ENCODE data around the gene ABCA13.
"Not testable (repeated sequence)": the region's sequence is repeated elsewhere in the genome, so short reads cannot be mapped to it uniquely, and the experiment has no call there.

The ABCA13 gene

GRCh38 chr7:48173313-48173712 lies 2.1 kb downstream of the ABCA13 start:
- FAIRE-seq (no peak), DNase-seq (ENCODE audit: low spot score) (no peak)

GRCh38 chr7:48173756-48174382 lies 2.6 kb downstream of the ABCA13 start:
- DNase-seq (ENCODE audit: low spot score) (no peak), FAIRE-seq (no peak)

- no peak for DNase-seq (ENCODE audit: low spot score)
- FAIRE-seq, result no peak
Observed at GRCh38 chr7:48175019-48175418, 3.8 kb downstream of the ABCA13 start.

GRCh38 chr7:48176356-48176893 lies 5.2 kb downstream of the ABCA13 start:
- DNase-seq (ENCODE audit: low spot score), result no peak
- FAIRE-seq, result no peak

- DNase-seq (ENCODE audit: low spot score) (no peak), FAIRE-seq (no peak)
Observed at GRCh38 chr7:48177271-48177670, 6.0 kb downstream of the ABCA13 start.

DNA sequence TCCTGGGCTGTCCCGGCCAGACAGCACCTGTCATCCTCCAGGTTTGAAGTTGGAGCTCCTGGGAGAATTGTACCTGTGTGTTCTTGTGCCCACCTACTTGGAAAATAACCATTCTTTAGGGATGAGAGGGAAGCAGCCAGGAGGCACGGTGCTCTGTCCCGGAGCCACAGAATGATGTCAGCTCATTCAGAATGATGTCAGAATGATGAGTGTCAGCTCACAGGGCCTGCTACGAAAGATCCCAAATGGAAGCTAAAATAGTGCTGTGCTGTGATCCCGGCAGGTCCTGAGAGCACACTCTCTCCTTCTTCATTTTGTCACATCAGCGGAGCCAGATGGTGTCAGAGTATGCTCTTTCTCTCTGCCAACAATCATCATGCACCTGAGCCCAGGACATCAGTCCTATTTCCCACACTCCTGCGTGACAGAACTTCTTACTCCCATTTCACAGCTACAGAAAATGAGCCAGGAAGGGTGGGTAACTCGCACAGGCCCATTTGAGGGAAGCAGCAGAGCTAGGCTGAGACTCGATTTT lies 8.3 kb downstream of the ABCA13 start:
- DNase-seq (ENCODE audit: low spot score), result no peak
- FAIRE-seq, result no peak

GRCh38 chr7:48180981-48181380 lies 9.7 kb downstream of the ABCA13 start:
- DNase-seq (ENCODE audit: low spot score) (no peak), FAIRE-seq (no peak)

GRCh38 chr7:48182718-48183369 lies 11.6 kb downstream of the ABCA13 start:
- FAIRE-seq (no peak), DNase-seq (ENCODE audit: low spot score) (no peak)

- no peak for FAIRE-seq
- no peak for DNase-seq (ENCODE audit: low spot score)
Observed at GRCh38 chr7:48183370-48183743, 12.1 kb downstream of the ABCA13 start.

DNA sequence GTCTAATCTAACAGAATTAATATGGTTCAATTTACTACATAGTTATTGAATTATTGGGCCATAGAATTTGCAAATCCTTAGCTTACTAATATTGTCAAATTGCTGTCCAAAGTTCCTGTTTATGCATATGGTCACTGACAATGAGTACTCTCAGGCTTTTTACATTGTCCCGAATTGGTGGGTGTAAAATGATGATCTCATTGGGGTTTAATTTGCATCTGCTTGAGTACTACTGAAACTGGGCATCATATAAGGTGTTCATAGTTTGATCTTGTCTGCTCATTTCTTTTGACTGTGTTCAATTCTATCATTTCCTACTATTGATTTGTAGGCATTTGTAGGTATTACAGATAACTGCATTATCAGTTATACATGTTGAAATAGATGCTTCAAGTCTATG lies 12.7 kb downstream of the ABCA13 start:
- DNase-seq (ENCODE audit: low spot score) (no peak), FAIRE-seq (no peak)

DNA sequence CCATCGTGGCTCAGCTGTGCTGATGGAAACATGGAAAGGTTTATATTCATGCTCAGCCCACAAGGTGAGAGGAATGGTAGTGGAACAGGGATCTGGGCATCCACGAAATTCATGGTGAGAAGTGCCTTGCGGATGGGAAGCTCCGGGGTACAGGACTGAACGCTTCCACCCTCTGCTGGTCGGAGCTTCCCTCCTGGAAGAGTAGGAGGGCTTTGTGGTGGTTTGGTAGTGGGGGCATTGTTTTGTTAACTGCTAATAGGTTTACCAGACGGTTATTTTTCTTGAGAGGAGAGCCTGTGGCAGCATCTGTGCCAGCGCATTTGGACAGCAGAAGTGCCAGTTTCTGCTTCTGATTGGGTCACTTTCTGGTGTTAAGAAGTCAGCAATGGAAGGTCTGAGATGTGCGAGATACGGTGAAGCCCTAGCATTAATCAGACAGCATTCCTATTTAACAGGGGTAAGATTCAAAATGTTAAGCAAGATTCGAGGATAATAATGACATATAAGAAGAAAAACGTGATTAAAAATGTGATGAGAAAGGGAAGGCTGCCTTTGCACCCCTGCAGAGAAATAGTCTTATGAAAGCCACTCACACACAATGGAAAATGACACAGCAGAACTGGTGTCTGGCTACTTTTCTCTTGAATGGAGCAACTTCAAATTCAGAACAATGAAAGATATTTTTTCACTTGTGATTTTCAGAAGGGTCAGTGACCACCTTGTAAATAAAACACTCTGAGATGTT lies 17.7 kb downstream of the ABCA13 start:
- no peak for DNase-seq (ENCODE audit: low spot score)
- FAIRE-seq, result no peak

DNA sequence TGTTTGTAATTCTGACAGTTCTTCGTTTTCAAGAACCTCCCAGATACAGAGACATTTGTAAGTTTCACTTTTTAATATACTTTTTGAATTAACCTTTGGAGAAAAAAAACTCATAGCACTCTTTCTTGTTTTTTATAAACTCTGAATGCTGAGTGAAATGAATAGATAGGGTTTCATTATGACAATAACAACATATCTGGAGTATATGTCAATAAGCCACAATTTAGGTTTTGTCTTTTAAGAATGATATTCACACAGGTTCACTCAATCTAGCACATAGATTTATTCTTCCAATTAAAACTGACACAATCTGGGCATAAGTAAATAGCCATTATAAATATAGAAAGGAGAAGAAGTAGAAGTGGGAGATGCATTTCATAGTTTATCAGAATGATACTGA lies 21.7 kb downstream of the ABCA13 start:
- FAIRE-seq, result no peak
- no peak for DNase-seq (ENCODE audit: low spot score)

GRCh38 chr7:48193421-48193820 lies 22.2 kb downstream of the ABCA13 start:
- FAIRE-seq, result no peak

DNA sequence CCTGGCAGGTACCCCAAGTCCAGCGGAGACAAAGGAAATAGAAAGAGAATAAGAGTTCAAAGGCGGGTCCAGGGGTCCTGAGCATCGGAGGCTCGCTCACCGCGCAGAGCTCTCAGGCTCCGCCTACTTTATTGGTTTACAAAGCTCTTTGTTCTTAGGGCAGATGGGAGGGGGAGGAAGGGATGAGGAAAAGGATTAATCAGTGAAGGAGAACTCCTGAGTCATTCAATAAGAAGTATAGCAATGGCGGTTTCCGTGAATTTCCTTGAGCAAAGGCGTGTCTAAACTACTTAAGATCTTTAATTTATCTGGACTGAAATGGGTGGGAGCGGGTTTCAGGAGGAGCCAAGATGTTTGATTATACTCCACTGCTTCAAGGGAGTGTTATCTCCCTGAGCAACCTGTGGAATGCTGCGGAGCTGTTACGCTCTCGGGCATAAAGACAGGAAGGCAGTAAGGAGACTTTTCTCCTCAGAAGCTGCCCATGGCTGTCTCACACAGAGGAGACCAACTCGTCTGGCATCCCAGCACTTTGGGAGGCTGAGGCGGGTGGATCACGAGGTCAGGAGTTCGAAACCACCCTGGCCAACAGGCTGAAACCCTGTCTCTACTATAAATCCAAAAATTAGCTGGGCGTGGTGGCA lies 29.8 kb downstream of the ABCA13 start:
- FAIRE-seq; DNase-seq (ENCODE audit: low spot score): not testable (repeated sequence)

More at GRCh38 chr7:48193421-48193820, 22.2 kb downstream of the ABCA13 start:
- no peak for DNase-seq (ENCODE audit: low spot score)

DNA sequence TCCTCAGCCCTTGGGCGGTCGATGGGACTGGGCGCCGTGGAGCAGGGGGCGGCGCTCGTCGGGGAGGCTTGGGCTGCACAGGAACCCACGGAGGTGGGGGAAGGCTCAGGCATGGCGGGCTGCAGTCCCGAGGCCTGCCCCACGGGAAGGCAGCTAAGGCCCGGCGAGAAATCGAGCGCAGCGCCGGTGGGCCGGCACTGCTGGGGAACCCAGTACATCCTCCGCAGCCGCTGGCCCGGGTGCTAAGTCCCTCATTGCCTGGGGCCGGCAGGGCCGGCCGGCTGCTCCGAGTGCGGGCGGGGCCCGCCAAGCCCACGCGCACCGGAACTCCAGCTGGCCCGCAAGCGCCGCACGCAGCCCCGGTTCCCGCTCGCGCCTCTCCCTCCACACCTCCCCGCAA lies 31.7 kb downstream of the ABCA13 start:
- not testable (repeated sequence) for DNase-seq (ENCODE audit: low spot score); FAIRE-seq

DNA sequence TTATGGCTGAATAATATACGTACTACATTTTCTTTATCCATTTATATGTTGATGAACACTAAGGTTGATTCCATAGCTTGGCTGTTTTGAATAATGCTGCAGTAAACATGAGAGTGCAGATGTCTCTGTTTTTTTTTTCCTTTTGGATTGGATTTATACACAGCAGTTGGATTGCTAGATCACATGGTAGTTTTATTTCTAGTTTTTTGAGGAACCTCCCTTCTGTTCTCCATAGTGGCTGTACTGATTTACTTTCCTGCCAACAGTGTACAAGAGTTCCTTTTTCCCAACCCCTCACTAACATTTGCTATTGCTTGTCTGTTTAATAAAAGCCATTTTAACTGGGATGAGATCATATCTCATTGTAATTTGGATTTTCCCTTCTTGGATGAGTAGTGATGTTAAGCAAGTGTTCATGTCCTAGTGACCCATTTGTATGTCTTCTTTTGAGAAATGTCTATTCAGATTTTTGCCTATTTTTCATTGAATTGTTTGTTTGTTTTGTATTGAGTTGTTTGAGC lies 36.0 kb downstream of the ABCA13 start:
- DNase-seq (ENCODE audit: low spot score) (no peak), FAIRE-seq (no peak)

DNA sequence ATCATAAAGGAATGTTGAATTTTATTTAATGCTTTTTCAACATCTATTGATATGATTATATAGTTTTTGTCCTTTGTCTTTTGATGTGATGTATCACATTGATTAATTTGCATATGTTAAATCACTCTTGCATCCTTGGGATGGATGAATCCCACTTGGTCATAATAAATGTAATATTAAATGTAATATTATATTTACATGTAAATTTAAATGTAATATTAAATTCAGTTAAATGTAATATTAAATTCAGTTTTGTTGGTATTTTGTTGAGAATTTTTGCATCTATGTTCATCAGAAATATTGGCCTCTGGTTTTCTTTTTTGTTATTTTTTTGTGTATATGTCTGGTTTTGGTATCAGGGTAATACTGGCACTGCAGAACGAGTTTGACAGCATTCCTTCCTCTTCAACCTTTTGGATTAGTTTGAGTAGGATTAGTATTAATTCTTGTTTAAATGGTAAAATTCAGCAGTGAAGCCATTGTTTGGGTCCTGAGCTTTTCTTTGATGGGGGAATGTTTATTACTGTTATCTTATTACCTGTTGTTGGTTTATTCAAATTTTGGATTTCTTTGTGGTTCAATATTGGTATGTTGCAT lies 37.8 kb downstream of the ABCA13 start:
- DNase-seq (ENCODE audit: low spot score) (no peak), FAIRE-seq (peak; percentile 39)

DNA sequence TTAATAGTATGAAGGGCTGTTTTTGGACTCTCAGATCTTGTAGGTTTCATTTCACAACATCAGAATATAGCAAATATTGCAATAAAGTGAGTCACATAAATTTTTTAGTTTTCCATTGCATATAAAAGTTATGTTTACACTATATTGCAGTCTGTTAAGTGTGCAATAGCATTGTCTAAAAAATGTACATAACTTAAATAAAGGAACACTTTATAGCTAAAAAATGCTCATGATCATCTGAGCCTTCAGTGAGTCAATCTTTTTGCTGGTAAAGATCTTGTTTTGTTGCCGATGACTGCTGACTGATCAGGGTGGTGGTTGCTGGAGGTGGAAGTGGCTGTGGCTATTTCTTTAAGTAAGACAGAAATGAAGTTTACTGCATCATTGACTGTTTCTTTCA lies 42.0 kb downstream of the ABCA13 start:
- FAIRE-seq, result no peak

DNA sequence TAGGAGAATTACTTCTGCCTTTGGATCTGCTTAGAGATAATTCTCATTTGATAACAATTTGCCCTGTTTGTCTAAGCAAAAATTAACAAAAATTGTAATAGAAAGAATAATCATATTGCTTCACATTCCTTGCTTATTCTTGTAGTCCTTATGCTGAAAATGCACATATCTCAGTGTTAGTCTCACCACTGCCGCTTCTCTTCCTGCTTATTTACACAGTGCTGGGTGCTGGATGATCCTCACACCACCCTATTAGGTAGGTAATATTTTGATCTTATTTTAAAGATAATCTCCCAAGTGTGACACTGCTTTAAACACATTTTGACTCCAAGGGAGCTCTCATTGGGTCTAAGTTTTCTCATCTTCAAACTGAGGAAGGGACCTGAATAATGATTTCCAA lies 46.0 kb downstream of the ABCA13 start:
- DNase-seq (ENCODE audit: low spot score) (no peak), FAIRE-seq (no peak)

More for the DNA sequence above, 42.0 kb downstream of the ABCA13 start:
- no peak for DNase-seq (ENCODE audit: low spot score)

- DNase-seq (ENCODE audit: low spot score), result no peak
- FAIRE-seq, result no peak
Observed at GRCh38 chr7:48217753-48218152, 46.5 kb downstream of the ABCA13 start.

DNA sequence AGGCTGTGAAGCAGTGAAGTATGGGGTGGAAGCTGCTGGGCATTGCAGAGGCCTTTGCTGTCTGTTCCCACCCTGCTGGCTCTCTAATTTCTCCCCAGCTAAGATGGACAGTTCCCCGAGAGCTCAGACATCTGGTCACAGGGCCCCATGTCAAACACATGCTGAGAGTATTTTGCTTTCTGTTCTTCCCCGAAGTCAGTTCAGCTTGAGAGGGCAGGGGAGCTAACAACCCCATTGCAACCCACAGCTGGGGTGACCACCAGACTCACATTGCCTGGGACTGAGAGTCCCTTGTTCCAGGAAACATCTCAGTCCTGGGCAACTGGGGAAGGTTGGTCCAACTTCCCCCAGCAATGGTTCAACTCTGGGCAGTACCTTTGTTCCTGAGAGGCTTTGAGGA lies 52.8 kb downstream of the ABCA13 start:
- no peak for DNase-seq (ENCODE audit: low spot score)
- no peak for FAIRE-seq

All from RCC 7860 (cell line).